ENCODE measurements around the gene NEDD9.

GRCh38 chr6:11279284-11279689 lies 46.8 kb upstream of the NEDD9 start:
- TF ChIP-seq CTCF (IDR thresholded peaks at IDR 0.05; ENCODE audit: insufficient read depth, low read length) (no peak), POLR2AphosphoS5 (IDR thresholded peaks at IDR 0.05; ENCODE audit: low read depth) (no peak)

All from HL-60 (cell line).